HL-60 (cell line): ENCODE data around the gene REPS1.
"Not testable (repeated sequence)": the region's sequence is repeated elsewhere in the genome, so short reads cannot be mapped to it uniquely, and the experiment has no call there.

Experiments
- DNase-seq, 2 experiments: peaks; one replicate each; pipeline ENCODE4 v3.0.0-alpha.2; 2010 to 2020; ENCODE audit warnings: low read depth in 1 of 2, low spot score in 1 of 2
- H3K27ac ChIP-seq: fragments of 250-450 bp; sonication (Bioruptor Pico); replicated peaks from 2 replicates; pipeline ENCODE4 v1.5.1; 2020; ENCODE audit warnings: mild to moderate bottlenecking, moderate library complexity
- H3K27me3 ChIP-seq: fragments of 250-450 bp; sonication (Bioruptor Pico); 2 replicates; pipeline ENCODE4 v1.5.1; 2021; ENCODE audit warnings: mild to moderate bottlenecking, moderate library complexity; ENCODE audit not compliant: insufficient read depth, poor library complexity, severe bottlenecking
- H3K4me3 ChIP-seq: replicated peaks from 2 replicates; pipeline ENCODE4 v1.5.1; 2011; ENCODE audit warnings: mild to moderate bottlenecking, control low read depth, low read length; ENCODE audit not compliant: insufficient read depth
- GABPA ChIP-seq: IDR thresholded peaks from 2 replicates; pipeline ENCODE4 v1.6.1; 2012; ENCODE audit warnings: low read depth
- POLR2AphosphoS5 ChIP-seq: IDR thresholded peaks from 2 replicates; pipeline ENCODE4 v1.6.1; 2012; ENCODE audit warnings: low read depth
- REST ChIP-seq: IDR thresholded peaks from 2 replicates; pipeline ENCODE4 v1.6.1; 2012; ENCODE audit warnings: low read depth; ENCODE audit not compliant: insufficient replicate concordance
- SPI1 ChIP-seq: IDR thresholded peaks from 2 replicates; pipeline ENCODE4 v1.6.1; 2012; ENCODE audit warnings: low read depth, mild to moderate bottlenecking, borderline replicate concordance
- TF ChIP-seq, protein P1 (sequence below): IDR thresholded peaks from one replicate; pipeline ENCODE4 v1.5.1; 2011; ENCODE audit warnings: low read length, control low read depth, inconsistent platforms; ENCODE audit not compliant: insufficient read depth

Gene REPS1

GRCh38 chr6:138996524-138996923 lies 8.5 kb upstream of the REPS1 start:
- no peak for DNase-seq
- H3K27ac ChIP-seq: no peak overlapping the region

DNA sequence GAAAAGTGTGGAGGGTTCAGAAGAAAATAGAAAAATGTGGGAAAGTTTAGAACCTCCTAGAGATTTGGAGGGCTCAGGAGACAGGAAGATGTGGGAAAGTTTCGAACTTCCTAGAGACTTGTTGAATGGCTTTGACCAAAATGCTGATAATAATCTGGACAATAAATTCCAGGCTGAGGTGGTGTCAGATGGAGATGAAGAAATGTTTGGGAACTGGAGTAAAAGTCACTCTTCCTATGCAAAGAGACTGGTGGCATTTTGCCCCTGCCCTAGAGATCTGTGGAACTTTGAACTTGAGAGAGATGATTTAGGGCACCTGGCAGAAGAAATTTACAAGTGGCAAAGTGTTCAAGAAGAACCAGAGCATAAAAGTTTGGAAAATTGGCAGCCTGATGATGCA lies 5.4 kb upstream of the REPS1 start:
- H3K4me3 ChIP-seq, H3K27me3 ChIP-seq, DNase-seq: not testable (repeated sequence)
- H3K27ac ChIP-seq: peak overlapping the region; percentile 49

More at GRCh38 chr6:138996524-138996923, 8.5 kb upstream of the REPS1 start:
- H3K27me3 ChIP-seq: no peaks in the 10 kb centered on the region
- no peak overlapping the region for H3K4me3 ChIP-seq
- TF ChIP-seq, protein P1, sequence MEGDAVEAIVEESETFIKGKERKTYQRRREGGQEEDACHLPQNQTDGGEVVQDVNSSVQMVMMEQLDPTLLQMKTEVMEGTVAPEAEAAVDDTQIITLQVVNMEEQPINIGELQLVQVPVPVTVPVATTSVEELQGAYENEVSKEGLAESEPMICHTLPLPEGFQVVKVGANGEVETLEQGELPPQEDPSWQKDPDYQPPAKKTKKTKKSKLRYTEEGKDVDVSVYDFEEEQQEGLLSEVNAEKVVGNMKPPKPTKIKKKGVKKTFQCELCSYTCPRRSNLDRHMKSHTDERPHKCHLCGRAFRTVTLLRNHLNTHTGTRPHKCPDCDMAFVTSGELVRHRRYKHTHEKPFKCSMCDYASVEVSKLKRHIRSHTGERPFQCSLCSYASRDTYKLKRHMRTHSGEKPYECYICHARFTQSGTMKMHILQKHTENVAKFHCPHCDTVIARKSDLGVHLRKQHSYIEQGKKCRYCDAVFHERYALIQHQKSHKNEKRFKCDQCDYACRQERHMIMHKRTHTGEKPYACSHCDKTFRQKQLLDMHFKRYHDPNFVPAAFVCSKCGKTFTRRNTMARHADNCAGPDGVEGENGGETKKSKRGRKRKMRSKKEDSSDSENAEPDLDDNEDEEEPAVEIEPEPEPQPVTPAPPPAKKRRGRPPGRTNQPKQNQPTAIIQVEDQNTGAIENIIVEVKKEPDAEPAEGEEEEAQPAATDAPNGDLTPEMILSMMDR: no peak
- TF ChIP-seq SPI1 (no peak), REST (no peak), GABPA (no peak), POLR2AphosphoS5 (no peak)

- TF ChIP-seq SPI1: peak; percentile 93
- peak; percentile 42 to 80 for DNase-seq
- H3K27ac ChIP-seq: peak overlapping the region; percentile 49
- not testable (repeated sequence) for H3K27me3 ChIP-seq, H3K4me3 ChIP-seq
These were observed 4.9 kb upstream of the REPS1 start for GRCh38 chr6:138992965-138993364.

DNA sequence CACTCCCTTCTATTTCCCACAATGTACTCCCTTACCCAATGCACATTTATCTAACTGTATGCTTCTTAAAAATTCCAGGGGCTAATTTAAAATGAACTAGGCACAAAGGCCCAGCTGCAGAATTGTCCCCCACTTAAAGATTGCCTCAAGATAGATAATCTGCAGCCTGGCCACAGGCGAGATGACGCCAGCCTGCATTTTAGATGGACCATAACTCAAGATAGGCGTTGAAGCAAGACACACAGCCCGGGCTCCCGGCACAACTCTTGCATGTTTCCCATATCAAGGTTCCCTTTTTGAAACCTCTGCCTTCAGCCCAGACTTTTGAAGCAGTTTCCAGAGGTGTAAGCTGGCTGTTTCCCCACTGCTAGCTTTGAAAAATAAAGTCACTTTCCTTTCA lies 3.2 kb upstream of the REPS1 start:
- TF ChIP-seq GABPA (no peak), SPI1 (no peak), REST (no peak), POLR2AphosphoS5 (no peak)
- TF ChIP-seq, protein P1: no peak
- peak overlapping the region; percentile 49 for H3K27ac ChIP-seq
- H3K4me3 ChIP-seq: no peak overlapping the region
- peak in 1 of 2 experiments; percentile 79 for DNase-seq
- H3K27me3 ChIP-seq: no peaks in the 10 kb centered on the region

DNA sequence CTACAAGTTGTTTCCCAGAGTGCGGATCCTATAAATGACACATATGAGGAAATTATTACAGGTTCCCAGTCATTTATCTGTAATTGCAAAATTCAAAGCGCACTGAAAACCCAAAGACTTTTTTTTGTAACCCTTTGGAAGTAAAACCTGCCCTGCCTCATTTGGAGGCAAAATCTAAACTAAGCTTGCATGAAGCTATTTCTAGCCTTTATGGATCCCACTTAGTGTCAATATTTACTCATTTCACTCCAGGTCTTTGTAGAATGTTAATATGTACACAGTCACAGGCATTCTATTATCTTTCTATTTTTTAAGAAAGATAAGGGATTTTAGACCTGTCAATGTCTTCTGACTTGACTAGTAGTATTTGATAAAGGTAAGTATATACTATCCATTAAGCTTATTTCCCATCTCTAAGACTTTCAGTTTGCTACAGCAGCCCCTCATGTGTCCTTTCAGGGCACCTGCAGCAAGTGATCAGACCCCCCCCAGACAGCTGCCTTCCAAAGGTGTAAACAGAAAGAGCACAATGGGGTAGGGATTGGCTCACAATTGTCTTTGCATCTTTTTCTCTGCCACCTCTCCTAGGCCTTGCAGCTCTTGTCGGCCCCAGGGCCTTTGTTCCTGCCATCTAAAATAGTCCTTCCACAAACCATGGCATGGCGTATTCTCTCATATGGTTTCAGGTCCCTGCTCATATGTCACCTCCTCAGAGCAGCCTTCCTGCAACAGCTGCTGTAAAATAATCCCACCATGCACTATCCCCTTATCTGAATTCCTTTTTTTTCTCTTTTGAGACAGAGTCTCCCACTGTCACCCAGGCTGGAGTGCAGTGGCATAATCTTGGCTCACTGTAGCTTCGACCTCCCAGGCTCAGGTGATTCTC lies 1.3 kb upstream of the REPS1 start:
- no peaks in the 10 kb centered on the region for H3K27me3 ChIP-seq
- no peak overlapping the region for H3K27ac ChIP-seq
- H3K4me3 ChIP-seq: no peak overlapping the region
- TF ChIP-seq, protein P1: no peak
- DNase-seq: no peak
